Stimulated activated CD8-positive, alpha-beta memory T cell treated with anti-CD3 and anti-CD28 coated beads, Interleukin-15, amount 100 ng/mL, for 4 hours (primary cell): ENCODE results near the gene KLHL17.
"Not testable (repeated sequence)": the region's sequence is repeated elsewhere in the genome, so short reads cannot be mapped to it uniquely, and the experiment has no call there.

ENCODE experiments used
- DNase-seq, 2 donors: peaks; one replicate each; pipeline ENCODE4 v3.0.0-alpha.2; 2020; ENCODE audit warnings: low read depth in 2 of 2

Gene KLHL17

GRCh38 chr1:936348-937264, 23.8 kb upstream of the KLHL17 start:
- DNase-seq = no peak

DNA sequence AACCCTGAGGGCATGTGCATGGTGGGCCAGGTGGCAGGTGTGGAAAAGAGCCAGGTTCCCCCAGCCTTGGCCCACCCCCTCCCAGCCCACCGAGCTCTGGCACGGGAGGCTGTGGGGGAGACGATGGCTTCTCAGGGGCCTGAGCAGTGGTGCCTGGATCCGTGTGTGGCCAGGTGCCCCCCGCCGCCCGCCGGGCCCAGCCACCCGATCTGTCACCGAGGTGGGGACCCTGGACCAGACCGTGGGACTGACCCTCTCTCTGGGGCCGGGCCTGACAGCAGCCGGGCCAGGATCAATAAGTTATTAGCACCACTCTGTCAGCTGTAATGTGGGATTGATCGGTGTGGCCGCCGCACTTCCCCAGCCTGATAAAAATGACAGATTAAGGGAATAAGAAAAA, 22.9 kb upstream of the KLHL17 start:
- no peak for DNase-seq

GRCh38 chr1:938088-938683, 22.2 kb upstream of the KLHL17 start:
- DNase-seq = no peak

- DNase-seq = no peak
Observed at GRCh38 chr1:938711-939489, 21.5 kb upstream of the KLHL17 start.

DNA sequence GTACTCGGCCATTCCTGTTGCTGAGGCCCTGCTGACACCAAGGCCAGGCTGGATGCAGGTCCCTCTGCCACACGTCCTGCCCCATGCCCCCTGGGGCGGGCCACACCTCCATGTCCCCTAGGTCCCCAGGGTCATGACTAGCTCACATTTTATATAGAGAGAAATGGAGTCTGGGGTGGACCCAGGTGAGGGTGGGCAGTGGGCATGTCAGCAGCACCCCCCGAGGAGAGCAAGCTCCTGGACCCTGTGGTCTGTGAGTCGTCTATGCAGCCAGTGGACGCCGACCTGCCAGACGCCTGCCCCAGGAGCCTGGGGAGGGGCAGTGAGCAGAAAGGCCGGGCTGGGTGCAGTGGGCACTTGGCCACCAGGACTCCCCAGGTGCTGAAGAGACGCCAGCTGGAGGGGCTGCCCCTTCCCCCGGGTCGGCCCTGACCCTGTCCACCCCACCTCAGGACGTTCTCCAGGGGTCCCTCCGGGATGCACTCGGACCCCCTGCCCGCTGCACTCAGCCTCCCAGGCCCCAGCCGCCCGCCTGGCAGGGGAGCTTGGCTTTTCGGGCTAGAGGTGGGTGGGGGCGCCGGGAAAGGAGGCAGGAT, 20.8 kb upstream of the KLHL17 start:
- DNase-seq = no peak

GRCh38 chr1:940107-941014, 20.0 kb upstream of the KLHL17 start:
- DNase-seq = no peak

DNA sequence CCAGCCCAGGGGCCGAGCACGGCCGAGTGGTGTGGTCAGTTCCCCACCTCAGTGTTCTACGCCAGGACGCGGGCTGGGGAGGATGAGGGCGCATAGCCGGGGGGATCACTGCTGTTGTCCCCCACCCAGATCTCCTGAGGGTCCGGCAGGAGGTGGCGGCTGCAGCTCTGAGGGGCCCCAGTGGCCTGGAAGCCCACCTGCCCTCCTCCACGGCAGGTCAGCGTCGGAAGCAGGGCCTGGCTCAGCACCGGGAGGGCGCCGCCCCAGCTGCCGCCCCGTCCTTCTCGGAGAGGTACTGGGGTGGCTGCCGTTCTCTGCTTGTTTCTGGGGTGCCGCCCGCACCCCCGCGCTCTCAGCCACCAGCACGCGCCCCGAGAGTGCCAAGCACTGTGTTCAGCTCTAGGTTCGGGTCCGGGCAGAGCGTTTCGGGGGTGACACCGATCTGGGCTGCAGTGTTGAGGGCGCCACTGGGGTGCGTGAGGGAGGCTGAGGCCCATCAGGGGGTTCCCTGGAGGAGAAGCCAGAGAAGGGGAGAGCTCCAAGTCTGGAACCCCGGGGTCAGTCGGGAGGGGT, 19.3 kb upstream of the KLHL17 start:
- no peak for DNase-seq

DNA sequence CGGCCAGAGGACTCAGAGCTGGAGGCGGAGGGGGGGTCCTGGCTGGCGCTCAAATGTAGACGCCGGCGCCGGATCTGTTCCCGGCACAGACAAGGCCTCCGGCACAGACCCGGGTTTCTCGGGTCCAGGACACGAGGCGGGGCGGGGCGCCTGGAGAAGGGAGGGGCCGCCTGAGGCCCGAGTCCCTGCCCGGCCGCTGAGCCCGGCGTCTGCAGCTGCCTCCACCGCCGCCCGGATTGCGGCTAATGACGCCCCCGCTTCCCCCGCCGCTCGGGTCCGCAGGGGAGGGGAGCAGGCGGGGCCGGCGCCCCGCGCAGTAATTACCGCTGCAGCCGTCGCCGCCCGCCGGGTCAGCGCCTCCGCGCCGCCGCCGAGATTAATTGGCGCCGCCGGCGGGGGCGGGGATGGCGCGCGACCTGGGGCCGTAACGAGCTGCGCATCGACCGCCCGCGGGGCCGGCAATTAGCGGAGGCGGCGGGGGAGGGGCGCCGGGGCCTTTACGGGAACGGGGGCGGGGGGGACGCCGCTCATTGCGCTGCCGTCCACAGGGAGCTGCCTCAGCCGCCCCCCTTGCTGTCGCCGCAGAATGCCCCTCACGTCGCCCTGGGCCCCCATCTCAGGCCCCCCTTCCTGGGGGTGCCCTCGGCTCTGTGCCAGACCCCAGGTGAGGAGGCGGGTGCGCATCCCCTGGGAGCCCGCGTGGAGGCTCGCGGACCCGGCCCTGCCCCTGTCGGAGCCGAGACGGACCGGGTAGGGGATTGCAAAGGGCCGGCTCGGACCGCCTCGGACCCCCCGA, 18.6 kb upstream of the KLHL17 start:
- no peak for DNase-seq

- no peak for DNase-seq
Observed at GRCh38 chr1:942411-942821, 18.0 kb upstream of the KLHL17 start.

DNA sequence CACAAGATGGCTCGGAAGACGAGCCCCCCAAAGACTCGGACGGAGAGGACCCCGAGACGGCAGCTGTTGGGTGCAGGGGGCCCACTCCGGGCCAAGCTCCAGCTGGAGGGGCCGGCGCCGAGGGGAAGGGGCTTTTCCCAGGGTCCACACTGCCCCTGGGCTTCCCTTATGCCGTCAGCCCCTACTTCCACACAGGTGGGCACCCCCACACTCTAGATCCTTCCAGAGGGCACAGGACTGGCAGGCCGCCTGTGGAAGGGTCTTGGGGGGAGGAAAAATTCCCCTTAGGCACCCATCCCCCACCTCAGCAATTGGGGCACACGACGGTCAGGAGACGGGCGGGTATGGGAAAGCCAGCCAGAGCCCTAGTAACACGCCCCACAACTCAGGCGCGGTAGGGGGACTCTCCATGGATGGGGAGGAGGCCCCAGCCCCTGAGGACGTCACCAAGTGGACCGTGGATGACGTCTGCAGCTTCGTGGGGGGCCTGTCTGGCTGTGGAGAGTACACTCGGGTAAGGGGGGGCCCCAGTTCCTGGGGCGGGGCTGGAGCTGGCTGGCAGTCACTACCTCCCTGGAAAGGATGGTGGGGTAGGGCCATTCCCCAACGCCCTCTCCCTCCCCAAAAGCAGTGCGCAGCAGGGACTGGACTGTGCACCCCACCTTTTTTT, 17.4 kb upstream of the KLHL17 start:
- DNase-seq = no peak

DNA sequence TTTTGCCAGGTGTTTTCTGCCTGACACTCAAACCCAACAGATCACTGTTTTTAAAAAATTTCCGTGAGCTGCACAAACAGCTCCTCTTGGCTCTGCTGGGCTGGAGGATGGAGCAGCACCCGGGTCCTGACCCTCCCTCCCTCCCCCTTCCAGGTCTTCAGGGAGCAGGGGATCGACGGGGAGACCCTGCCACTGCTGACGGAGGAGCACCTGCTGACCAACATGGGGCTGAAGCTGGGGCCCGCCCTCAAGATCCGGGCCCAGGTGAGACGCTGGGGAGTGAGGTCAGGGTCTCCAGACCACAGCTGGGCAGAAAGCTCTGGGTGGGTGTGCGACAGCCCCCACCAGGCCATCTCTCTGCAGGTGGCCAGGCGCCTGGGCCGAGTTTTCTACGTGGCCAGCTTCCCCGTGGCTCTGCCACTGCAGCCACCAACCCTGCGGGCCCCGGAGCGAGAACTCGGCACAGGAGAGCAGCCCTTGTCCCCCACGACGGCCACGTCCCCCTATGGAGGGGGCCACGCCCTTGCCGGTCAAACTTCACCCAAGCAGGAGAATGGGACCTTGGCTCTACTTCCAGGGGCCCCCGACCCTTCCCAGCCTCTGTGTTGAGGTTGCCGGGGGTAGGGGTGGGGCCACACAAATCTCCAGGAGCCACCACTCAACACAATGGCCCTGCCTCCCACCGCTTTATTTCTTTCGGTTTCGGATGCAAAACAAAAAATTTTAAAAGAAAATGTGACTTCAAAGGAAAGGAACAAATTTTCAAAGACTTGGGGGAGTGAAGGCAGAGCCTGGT, 16.6 kb upstream of the KLHL17 start:
- no peak for DNase-seq

GRCh38 chr1:944341-945325, 15.8 kb upstream of the KLHL17 start:
- no peak for DNase-seq

- no peak for DNase-seq
Observed at GRCh38 chr1:945688-946556, 14.5 kb upstream of the KLHL17 start.

DNA sequence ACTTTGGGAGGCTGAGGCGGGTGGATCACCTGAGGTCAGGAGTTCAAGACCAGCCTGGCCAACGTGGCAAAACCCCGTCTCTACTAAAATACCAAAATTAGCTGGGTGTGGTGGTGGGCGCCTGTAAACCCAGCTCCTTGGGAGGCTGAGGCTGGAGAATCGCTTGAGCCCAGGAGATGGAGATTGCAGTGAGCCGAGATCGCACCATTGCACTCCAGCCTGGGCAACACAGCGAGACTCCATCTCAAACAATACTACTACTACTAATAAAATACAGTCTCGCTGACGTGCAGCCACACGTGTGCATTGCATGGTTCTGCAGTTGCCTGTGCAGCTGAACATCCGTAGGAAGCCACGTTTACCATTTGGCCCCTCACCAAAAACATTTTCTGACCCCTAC, 13.6 kb upstream of the KLHL17 start:
- DNase-seq = not testable (repeated sequence)

DNA sequence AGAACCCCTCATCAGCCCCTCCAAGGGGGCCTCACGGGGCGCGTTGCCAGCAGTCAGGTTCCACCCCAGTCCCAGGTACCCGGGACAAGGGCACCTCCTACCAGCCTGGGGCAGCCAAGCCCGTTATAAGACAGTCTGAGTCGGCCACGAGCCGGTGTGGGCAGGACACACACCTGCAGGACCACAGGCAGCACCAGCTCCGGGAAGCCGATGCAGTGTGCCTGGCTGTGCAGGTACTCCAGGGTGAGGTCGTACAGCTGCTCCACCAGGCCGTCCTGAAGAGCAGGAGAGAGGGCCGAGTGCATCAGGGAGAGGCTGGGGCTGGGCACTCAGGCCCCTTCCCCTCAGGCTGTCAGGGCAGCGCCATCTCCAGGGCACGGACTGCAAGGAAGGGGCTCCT, 12.4 kb upstream of the KLHL17 start:
- no peak for DNase-seq

- DNase-seq = no peak
Observed at GRCh38 chr1:950268-950667, 10.1 kb upstream of the KLHL17 start.
